Type B pancreatic cell (in vitro differentiated cells): ENCODE results near the gene PCDH15. TPM values are rescaled to one million over a fixed set of nuclear protein-coding genes. Genes with fewer than 3 reads are reported as not detected.

Experiments
- DNase-seq: peaks from one replicate; pipeline ENCODE4 v3.0.0; 2021; ENCODE audit warnings: mixed read lengths; ENCODE audit not compliant: unreplicated experiment; ENCODE audit errors: extremely low spot score
- H3K27ac Mint-ChIP-seq: 2 replicates; pipeline ENCODE4 v1.8.0; 2021; ENCODE audit warnings: mild to moderate bottlenecking, mixed read lengths
- H3K27me3 Mint-ChIP-seq: 2 replicates; pipeline ENCODE4 v1.8.0; 2021; ENCODE audit warnings: mixed read lengths
- H3K36me3 Mint-ChIP-seq: 2 replicates; pipeline ENCODE4 v1.8.0; 2021; ENCODE audit warnings: mixed read lengths
- H3K4me1 Mint-ChIP-seq: one replicate; pipeline ENCODE4 v1.8.0; 2021; ENCODE audit warnings: mixed read lengths; ENCODE audit not compliant: unreplicated experiment
- H3K4me3 Mint-ChIP-seq: 2 replicates; pipeline ENCODE4 v1.8.0; 2021; ENCODE audit warnings: mild to moderate bottlenecking, mixed read lengths
- H3K9me3 Mint-ChIP-seq: 2 replicates; pipeline ENCODE4 v1.8.0; 2021; ENCODE audit warnings: mixed read lengths
- long read RNA-seq: library from polyadenylated mRNA; unstranded; transcript quantifications from one replicate; pipeline ENCODE4 v2.0.0, GENCODE V29; 2020
- total RNA-seq: library from RNA; stranded (reverse); gene quantifications from 2 replicates; pipeline ENCODE4 v1.2.1, GENCODE V29; 2021; ENCODE audit warnings: low replicate concordance
- TF ChIP-seq, protein P1 (sequence below): fragments of 200-600 bp; sonication (generic); conservative IDR thresholded peaks from 2 replicates; pipeline ENCODE4 v1.5.0; 2021; ENCODE audit warnings: antibody characterized with exemption, mild to moderate bottlenecking

The PCDH15 gene
- 1.3 and 3.5 TPM in 2 replicates for total RNA-seq
- long read RNA-seq, partial matches to known transcripts, result 0 of 3 reads
- long read RNA-seq, other reads (novel, unspliced or antisense), result 3 of 3 reads

GRCh38 chr10:54800741-54801421, at the start of gene PCDH15:
Gene PCDH15 (minus strand): TSS chr10:54801231. CDS start chr10:54664262, 136,969 bp downstream.
- Mint-ChIP-seq H3K36me3 (no peaks in the 10 kb centered on the region), H3K9me3 (no peaks in the 10 kb centered on the region), H3K4me1 (peaks cover 7% of the 10 kb centered on the region), H3K27me3 (peaks cover 5% of the 10 kb centered on the region), H3K4me3 (peak within 1 kb of the TSS; percentile 34), H3K27ac (no peak within 1 kb of the TSS)
- TF ChIP-seq, protein P1, sequence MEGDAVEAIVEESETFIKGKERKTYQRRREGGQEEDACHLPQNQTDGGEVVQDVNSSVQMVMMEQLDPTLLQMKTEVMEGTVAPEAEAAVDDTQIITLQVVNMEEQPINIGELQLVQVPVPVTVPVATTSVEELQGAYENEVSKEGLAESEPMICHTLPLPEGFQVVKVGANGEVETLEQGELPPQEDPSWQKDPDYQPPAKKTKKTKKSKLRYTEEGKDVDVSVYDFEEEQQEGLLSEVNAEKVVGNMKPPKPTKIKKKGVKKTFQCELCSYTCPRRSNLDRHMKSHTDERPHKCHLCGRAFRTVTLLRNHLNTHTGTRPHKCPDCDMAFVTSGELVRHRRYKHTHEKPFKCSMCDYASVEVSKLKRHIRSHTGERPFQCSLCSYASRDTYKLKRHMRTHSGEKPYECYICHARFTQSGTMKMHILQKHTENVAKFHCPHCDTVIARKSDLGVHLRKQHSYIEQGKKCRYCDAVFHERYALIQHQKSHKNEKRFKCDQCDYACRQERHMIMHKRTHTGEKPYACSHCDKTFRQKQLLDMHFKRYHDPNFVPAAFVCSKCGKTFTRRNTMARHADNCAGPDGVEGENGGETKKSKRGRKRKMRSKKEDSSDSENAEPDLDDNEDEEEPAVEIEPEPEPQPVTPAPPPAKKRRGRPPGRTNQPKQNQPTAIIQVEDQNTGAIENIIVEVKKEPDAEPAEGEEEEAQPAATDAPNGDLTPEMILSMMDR, result peak; percentile 66
- no peak for DNase-seq

DNA sequence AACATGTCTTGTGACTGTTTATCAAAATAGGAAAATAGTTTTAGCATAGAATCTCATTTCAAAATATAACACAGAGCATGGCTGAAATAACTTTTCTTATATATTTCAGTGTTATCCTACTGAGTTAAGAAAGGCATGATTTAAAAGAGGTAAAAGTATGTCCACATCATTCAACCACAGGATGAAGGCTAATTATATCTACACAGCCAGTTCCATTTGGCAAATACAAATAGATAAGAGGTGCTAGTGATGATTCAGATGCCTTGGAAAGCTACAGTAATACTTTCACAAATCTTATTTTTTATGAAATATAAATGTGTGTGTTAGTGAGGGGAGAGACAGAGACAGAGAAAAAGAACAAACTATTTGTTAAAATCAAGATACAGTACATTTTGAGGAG, 42.9 kb upstream of the PCDH15 start:
- Mint-ChIP-seq H3K9me3 (no peaks in the 10 kb centered on the region), H3K36me3 (no peaks in the 10 kb centered on the region), H3K4me3 (no peak overlapping the region), H3K27ac (no peak overlapping the region), H3K27me3 (no peaks in the 10 kb centered on the region), H3K4me1 (no peaks in the 10 kb centered on the region)
- no peak for DNase-seq
- TF ChIP-seq, protein P1, result no peak

- H3K4me3 Mint-ChIP-seq, result no peak overlapping the region
- H3K36me3 Mint-ChIP-seq, result no peaks in the 10 kb centered on the region
- no peaks in the 10 kb centered on the region for H3K4me1 Mint-ChIP-seq
- H3K27me3 Mint-ChIP-seq, result no peaks in the 10 kb centered on the region
- H3K27ac Mint-ChIP-seq, result no peak overlapping the region
- H3K9me3 Mint-ChIP-seq, result no peaks in the 10 kb centered on the region
- TF ChIP-seq, protein P1, result no peak
- DNase-seq, result no peak
These were observed 42.1 kb upstream of the PCDH15 start for GRCh38 chr10:54843085-54843646.

DNA sequence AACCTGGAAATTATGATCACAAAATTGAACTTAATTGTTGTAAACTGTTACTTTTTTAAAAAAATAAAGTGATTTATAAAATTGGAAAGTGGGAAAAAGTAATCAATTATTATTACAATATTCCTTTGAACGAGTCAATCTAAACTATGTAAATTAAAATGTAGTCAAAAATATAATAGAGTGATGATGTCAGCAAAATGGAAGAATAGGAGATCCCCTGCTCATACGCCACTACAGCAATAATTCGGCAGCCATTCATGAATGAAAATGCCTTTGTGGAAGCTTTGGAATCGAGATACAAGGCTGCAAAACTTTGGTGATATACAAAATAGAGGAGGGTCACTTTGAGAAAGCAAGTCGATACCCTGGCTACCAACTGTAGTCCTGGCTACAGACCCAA, 36.4 kb upstream of the PCDH15 start:
- Mint-ChIP-seq H3K27me3 (no peaks in the 10 kb centered on the region), H3K27ac (no peak overlapping the region), H3K4me1 (no peaks in the 10 kb centered on the region), H3K4me3 (no peak overlapping the region), H3K9me3 (no peaks in the 10 kb centered on the region), H3K36me3 (no peaks in the 10 kb centered on the region)
- TF ChIP-seq, protein P1, result no peak
- no peak for DNase-seq

DNA sequence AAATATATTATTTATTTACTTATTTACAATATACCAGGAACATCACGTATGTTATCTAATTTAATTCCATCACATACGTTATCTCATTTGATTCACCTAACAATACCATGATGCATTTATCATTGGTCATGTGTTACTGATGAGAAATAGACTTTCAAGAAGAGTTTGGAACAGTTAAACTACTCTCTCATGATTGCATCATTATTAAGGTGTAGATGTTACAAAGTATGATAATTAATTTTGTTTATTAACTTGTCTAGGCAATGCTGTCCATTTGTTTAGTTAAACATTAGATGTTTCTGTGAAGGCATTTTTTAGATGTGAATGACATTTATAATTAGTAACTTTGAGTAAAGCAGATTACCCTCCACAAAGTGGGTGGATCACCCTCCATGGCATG, 32.0 kb upstream of the PCDH15 start:
- Mint-ChIP-seq H3K27me3 (no peaks in the 10 kb centered on the region), H3K4me3 (no peak overlapping the region), H3K4me1 (no peaks in the 10 kb centered on the region), H3K36me3 (no peaks in the 10 kb centered on the region), H3K27ac (no peak overlapping the region), H3K9me3 (no peaks in the 10 kb centered on the region)
- no peak for DNase-seq
- TF ChIP-seq, protein P1, result no peak
